Endothelial cell of umbilical vein (primary cell): ENCODE results near the gene PRKCB. TPM values are rescaled to one million over a fixed set of nuclear protein-coding genes. Genes with fewer than 3 reads are reported as not detected.

ENCODE experiments used
- BruUV-seq: library from RNA; stranded (reverse); fragments of 400-500 nt; replicated peaks from 2 replicates; lab custom pipeline; 2021; lab: Mats Ljungman, UMichigan
- CTCF ChIA-PET: fragments of 300-600, 350-600 bp; sonication (Branson Sonifier 250); formaldehyde crosslinking; loops from one replicate; lab custom pipeline; 2021; ENCODE audit warnings: antibody characterized with exemption, inconsistent platforms; lab: Charles Lee
- POLR2A ChIA-PET: fragments of 300-600, 350-600 bp; sonication (Branson Sonifier 250); formaldehyde crosslinking; loops from one replicate; lab custom pipeline; 2021; ENCODE audit warnings: antibody characterized with exemption, inconsistent platforms; lab: Charles Lee
- DNase-seq: peaks from one replicate; pipeline ENCODE4 v3.0.0-alpha.2; 2011; ENCODE audit warnings: low read depth, low spot score
- FAIRE-seq: peaks from 2 replicates; lab custom pipeline; 2011; peaks lifted over from hg19 to GRCh38; lab: Jason Lieb, UNC
- H2AFZ ChIP-seq: 2 replicates; pipeline ENCODE4 v1.6.0; 2012; ENCODE audit warnings: low read depth, low read length, control low read depth, inconsistent platforms
- H3K27ac ChIP-seq: 2 replicates; pipeline ENCODE4 v1.5.1; 2011; ENCODE audit warnings: low read depth, mild to moderate bottlenecking, control low read depth, low read length, moderate library complexity; ENCODE audit not compliant: insufficient read depth
- H3K27me3 ChIP-seq, 2 experiments: 2 replicates each; pipeline versions ENCODE4 v1.6.0 to v1.6.1; 2011; ENCODE audit warnings: low read length in 2 of 2, mixed read lengths in 1 of 2; ENCODE audit not compliant: control insufficient read depth in 2 of 2, insufficient read depth in 2 of 2
- H3K36me3 ChIP-seq, 2 experiments: 2 replicates in 1 of 2; 3 replicates in 1 of 2; pipeline ENCODE4 v1.5.1; 2011; ENCODE audit warnings: low read length in 2 of 2, mild to moderate bottlenecking in 1 of 2, moderate library complexity in 1 of 2; ENCODE audit not compliant: control insufficient read depth in 2 of 2, insufficient read depth in 2 of 2; ENCODE audit errors: extremely low read depth in 1 of 2
- H3K4me1 ChIP-seq: 3 replicates; pipeline ENCODE4 v1.5.1; 2011; ENCODE audit warnings: mild to moderate bottlenecking, low read length; ENCODE audit not compliant: control insufficient read depth, insufficient read depth; ENCODE audit errors: extremely low read depth
- H3K4me2 ChIP-seq: 2 replicates; pipeline ENCODE4 v1.6.1; 2011; ENCODE audit warnings: low read length, control low read depth, mixed read lengths; ENCODE audit not compliant: insufficient read depth
- H3K4me3 ChIP-seq, 3 experiments: fragments of 200-600 bp in 1 of 3; sonication (generic), shearing (Covaris generic) in 1 of 3; replicated peaks in 1 of 3; 2 replicates each; pipeline ENCODE4 v1.5.1; 2011 to 2016; ENCODE audit warnings: control low read depth in 3 of 3, low read length in 3 of 3, mild to moderate bottlenecking in 2 of 3, inconsistent platforms in 1 of 3, low read depth in 1 of 3, moderate library complexity in 1 of 3; ENCODE audit not compliant: insufficient read depth in 1 of 3
- H3K79me2 ChIP-seq: 2 replicates; pipeline ENCODE4 v1.6.0; 2012; ENCODE audit warnings: low read length, inconsistent platforms; ENCODE audit not compliant: control insufficient read depth, insufficient read depth
- H3K9ac ChIP-seq: replicated peaks from 2 replicates; pipeline ENCODE3; 2011; ENCODE audit warnings: low read length, control low read depth; ENCODE audit not compliant: insufficient read depth; ENCODE audit errors: extremely low read depth
- H3K9me1 ChIP-seq: replicated peaks from 3 replicates; pipeline ENCODE4 v1.6.0; 2011; ENCODE audit warnings: mild to moderate bottlenecking, low read length; ENCODE audit not compliant: control insufficient read depth, insufficient read depth; ENCODE audit errors: extremely low read depth
- H3K9me3 ChIP-seq: replicated peaks from 2 replicates; pipeline ENCODE4 v1.5.1; 2012; ENCODE audit warnings: low read length, inconsistent platforms; ENCODE audit not compliant: control insufficient read depth, insufficient read depth
- H4K20me1 ChIP-seq: replicated peaks from 2 replicates; pipeline ENCODE3; 2011; ENCODE audit warnings: mild to moderate bottlenecking, low read length; ENCODE audit not compliant: control insufficient read depth, insufficient read depth; ENCODE audit errors: extremely low read depth
- EZH2 ChIP-seq: IDR thresholded peaks from 2 replicates; pipeline ENCODE4 v1.6.1; 2012; ENCODE audit warnings: borderline replicate concordance, low read depth, mild to moderate bottlenecking, moderate library complexity, low read length, inconsistent platforms; ENCODE audit not compliant: severe bottlenecking
- GATA2 ChIP-seq: IDR thresholded peaks from 2 replicates; pipeline ENCODE4 v1.7.0; 2011; ENCODE audit warnings: low read depth, mild to moderate bottlenecking, moderate library complexity, mixed read lengths, low read length; ENCODE audit not compliant: insufficient read length, insufficient read depth
- JUN ChIP-seq: IDR thresholded peaks from 2 replicates; pipeline ENCODE4 v1.6.1; 2011; ENCODE audit warnings: borderline replicate concordance, low read depth; ENCODE audit not compliant: insufficient read length, insufficient read depth
- POLR2A ChIP-seq: IDR thresholded peaks from 2 replicates; pipeline ENCODE4 v1.6.1; 2012; ENCODE audit warnings: low read depth, mild to moderate bottlenecking, control low read depth, low read length
- dilution Hi-C: fragments of 300-500 bp; cut with MboI; formaldehyde crosslinking; loops from one replicate; pipeline ENCODE4 v1.15.0; 2019; ENCODE audit warnings: low sequenced_read_pairs; ENCODE audit not compliant: extremely low pct_ligation_motif_present
- intact Hi-C: fragments of 100-400 bp; cut with micrococcal nuclease; formaldehyde crosslinking; loops from one replicate; pipeline ENCODE4 v1.10.0; 2022
- polyA plus RNA-seq, 4 experiments: library from polyadenylated mRNA; depleted of rRNA in 3 of 4; stranded (reverse) in 3 of 4; unstranded in 1 of 4; fragments of >200 nt; gene quantifications; 2 replicates each; pipeline versions ENCODE4 v1.2.1 to v1.2.3, GENCODE V29; 2011 to 2012; ENCODE audit warnings: missing spikeins in 1 of 4
- total RNA-seq: library from RNA; stranded (reverse); gene quantifications from 2 replicates; pipeline ENCODE4 v1.2.3, GENCODE V29; 2021
- TF ChIP-seq, protein P1 (sequence below), 2 donors: IDR thresholded peaks; 1 replicate in 1 of 2; 2 replicates in 1 of 2; pipeline ENCODE4 v1.5.1; 2011; ENCODE audit warnings: low read length in 2 of 2, mild to moderate bottlenecking in 2 of 2, moderate library complexity in 2 of 2, control low read depth in 1 of 2, inconsistent platforms in 1 of 2, low read depth in 1 of 2; ENCODE audit not compliant: insufficient read depth in 1 of 2; ENCODE audit errors: extremely low read depth in 1 of 2

The PRKCB gene
- total and polyA plus RNA-seq, 2 donors (not counting 3 experiments of a cell fraction or from before 2014, with no cell fraction given): 0.01 TPM; not detected in 1

DNA sequence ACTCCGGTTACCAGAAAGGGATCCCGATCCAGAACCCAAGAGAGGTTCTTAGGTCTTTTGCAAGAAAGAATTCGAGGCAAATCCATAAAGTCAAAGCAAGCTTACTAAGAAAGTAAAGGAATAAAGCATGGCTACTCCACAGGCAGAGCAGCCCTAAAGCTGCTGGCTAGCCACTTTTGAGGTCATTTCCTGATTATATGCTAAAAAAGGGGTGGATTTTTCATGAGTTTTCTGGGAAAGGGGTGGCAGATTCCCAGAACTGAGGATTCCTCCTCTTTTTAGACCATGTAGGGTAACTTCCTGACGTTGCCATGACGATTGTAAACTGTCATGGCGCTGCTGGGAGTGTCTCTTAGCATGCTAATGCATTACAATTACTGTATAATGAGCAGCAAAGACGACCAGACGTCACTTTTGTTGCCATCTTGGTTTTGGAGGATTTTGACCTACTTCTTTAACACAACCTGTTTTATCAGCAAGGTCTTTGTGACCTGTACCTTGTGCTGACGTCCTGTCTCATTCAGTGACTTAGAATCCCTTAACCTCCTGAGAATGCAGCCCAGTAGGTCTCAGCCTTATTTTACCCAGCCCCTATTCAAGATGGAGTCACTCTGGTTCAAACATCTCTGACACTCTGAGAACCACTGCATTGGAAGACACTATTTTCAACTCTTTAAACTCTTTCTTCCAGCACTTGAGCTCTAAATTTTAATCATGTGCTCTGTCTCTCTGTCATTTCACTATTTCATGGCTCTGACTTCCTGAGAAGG, 216.7 kb downstream of the PRKCB start:
- Histone ChIP-seq H3K27me3 (peaks cover 0 to 1% of the 10 kb centered on the region in 2 experiments), H3K36me3 (no peaks in the 10 kb centered on the region), H3K4me2 (no peak overlapping the region), H3K4me1 (no peaks in the 10 kb centered on the region), H4K20me1 (no peaks in the 10 kb centered on the region), H3K4me3 (no peak overlapping the region), H3K9me1 (no peaks in the 10 kb centered on the region), H3K27ac (no peak overlapping the region), H3K9me3 (no peaks in the 10 kb centered on the region), H3K79me2 (no peaks in the 10 kb centered on the region), H3K9ac (no peak overlapping the region), H2AFZ (no peak overlapping the region)
- POLR2A ChIA-PET: no interaction called here
- DNase-seq (no peak), FAIRE-seq (no peak)
- intact Hi-C loops: no loop called here
- dilution Hi-C loops: no loop called here
- CTCF ChIA-PET: interaction anchor here (1.7 to 2.9 kb wide), 2 partner anchors 18 to 200 kb away, joined by 5 to 12 read pairs; no protein-coding TSS in a partner anchor
- BruUV-seq: no TSS peak
- TF ChIP-seq POLR2A (no peak), GATA2 (no peak), EZH2 (no peak), JUN (no peak)
- TF ChIP-seq, protein P1, sequence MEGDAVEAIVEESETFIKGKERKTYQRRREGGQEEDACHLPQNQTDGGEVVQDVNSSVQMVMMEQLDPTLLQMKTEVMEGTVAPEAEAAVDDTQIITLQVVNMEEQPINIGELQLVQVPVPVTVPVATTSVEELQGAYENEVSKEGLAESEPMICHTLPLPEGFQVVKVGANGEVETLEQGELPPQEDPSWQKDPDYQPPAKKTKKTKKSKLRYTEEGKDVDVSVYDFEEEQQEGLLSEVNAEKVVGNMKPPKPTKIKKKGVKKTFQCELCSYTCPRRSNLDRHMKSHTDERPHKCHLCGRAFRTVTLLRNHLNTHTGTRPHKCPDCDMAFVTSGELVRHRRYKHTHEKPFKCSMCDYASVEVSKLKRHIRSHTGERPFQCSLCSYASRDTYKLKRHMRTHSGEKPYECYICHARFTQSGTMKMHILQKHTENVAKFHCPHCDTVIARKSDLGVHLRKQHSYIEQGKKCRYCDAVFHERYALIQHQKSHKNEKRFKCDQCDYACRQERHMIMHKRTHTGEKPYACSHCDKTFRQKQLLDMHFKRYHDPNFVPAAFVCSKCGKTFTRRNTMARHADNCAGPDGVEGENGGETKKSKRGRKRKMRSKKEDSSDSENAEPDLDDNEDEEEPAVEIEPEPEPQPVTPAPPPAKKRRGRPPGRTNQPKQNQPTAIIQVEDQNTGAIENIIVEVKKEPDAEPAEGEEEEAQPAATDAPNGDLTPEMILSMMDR (IDR thresholded peaks at IDR 0.05; ENCODE audit: extremely low read depth in 1 of 2, insufficient read depth in 1 of 2, low read depth in 1 of 2, low read length in 2 of 2): no peak
